HepG2 (cell line): ENCODE measurements around the gene ESF1. TPM values are rescaled to one million over a fixed set of nuclear protein-coding genes. Genes with fewer than 3 reads are reported as not detected.

Source experiments
- ATAC-seq: fragments of 200-7000 bp; cut with Tn5 transposase; 3 replicates; pipeline ENCODE4 v1.9.1; 2020; ENCODE audit warnings: mild to moderate bottlenecking, moderate library complexity
- BruUV-seq: library from RNA; stranded (reverse); fragments of 400-500 nt; replicated peaks from 2 replicates; lab custom pipeline; 2021; lab: Mats Ljungman, UMichigan
- CTCF ChIA-PET: fragments of 300-600 bp; formaldehyde crosslinking; extraction: SDS; loops from one replicate; lab custom pipeline; 2021; ENCODE audit warnings: low total read pairs, inconsistent platforms, low intra/inter-chr PET ratio; lab: Yijun Ruan, JAX
- POLR2A ChIA-PET: fragments of 350-600 bp; sonication (Branson Sonifier 250); formaldehyde crosslinking; loops from one replicate; lab custom pipeline; 2020; ENCODE audit warnings: antibody characterized with exemption, inconsistent platforms; lab: Yijun Ruan, JAX
- DNase-seq: peaks from one replicate; pipeline ENCODE4 v3.0.0-alpha.2; 2015; ENCODE audit warnings: low spot score
- FAIRE-seq: peaks from 3 replicates; lab custom pipeline; 2011; peaks lifted over from hg19 to GRCh38; lab: Jason Lieb, UNC
- H2AFZ ChIP-seq: one replicate; pipeline ENCODE4 v1.6.1; 2011; ENCODE audit warnings: low read length, inconsistent platforms
- H3K27ac ChIP-seq: fragments of 300-600 bp; 3 replicates; pipeline ENCODE4 v1.8.0; 2011; ENCODE audit warnings: mixed run types, mild to moderate bottlenecking, mixed read lengths, low read length, inconsistent platforms; ENCODE audit not compliant: insufficient read depth; ENCODE audit errors: extremely low read length
- H3K27me3 ChIP-seq, 2 experiments: fragments of 200-600 bp in 1 of 2; 2 replicates in 1 of 2; 3 replicates in 1 of 2; pipeline versions ENCODE4 v1.6.0 to v1.8.0; 2011; ENCODE audit warnings: low read length in 2 of 2, mild to moderate bottlenecking in 2 of 2, moderate library complexity in 2 of 2, inconsistent platforms in 1 of 2; ENCODE audit not compliant: insufficient read depth in 2 of 2, control insufficient read depth in 1 of 2
- H3K36me3 ChIP-seq, 2 experiments: fragments of 200-600 bp in 1 of 2; replicated peaks in 1 of 2; 2 replicates in 1 of 2; 3 replicates in 1 of 2; pipeline versions ENCODE4 v1.5.1 to v1.8.0; 2011; ENCODE audit warnings: low read length in 2 of 2, inconsistent platforms in 1 of 2; ENCODE audit not compliant: insufficient read depth in 2 of 2, control insufficient read depth in 1 of 2
- H3K4me1 ChIP-seq: 2 replicates; pipeline ENCODE4 v1.5.1; 2012; ENCODE audit warnings: low read length, inconsistent platforms; ENCODE audit not compliant: insufficient read depth
- H3K4me2 ChIP-seq: 2 replicates; pipeline ENCODE4 v1.6.0; 2011; ENCODE audit warnings: low read depth, low read length, inconsistent platforms
- H3K4me3 ChIP-seq, 3 experiments: fragments of 200-600 bp in 1 of 3; sonication (generic), shearing (Covaris generic) in 1 of 3; replicated peaks in 1 of 3; 2 replicates each; pipeline ENCODE4 v1.5.1; 2011 to 2016; ENCODE audit warnings: low read length in 3 of 3, inconsistent platforms in 2 of 3, low read depth in 2 of 3, mild to moderate bottlenecking in 2 of 3, control low read depth in 1 of 3, mixed read lengths in 1 of 3; ENCODE audit not compliant: insufficient read depth in 1 of 3
- H3K79me2 ChIP-seq: one replicate; pipeline ENCODE4 v1.6.1; 2011; ENCODE audit warnings: low read length, inconsistent platforms; ENCODE audit not compliant: insufficient read depth
- H3K9ac ChIP-seq: 2 replicates; pipeline ENCODE4 v1.6.0; 2011; ENCODE audit warnings: mild to moderate bottlenecking, low read depth, low read length, inconsistent platforms; ENCODE audit not compliant: insufficient read depth
- H3K9me3 ChIP-seq: 2 replicates; pipeline ENCODE4 v1.5.1; 2012; ENCODE audit warnings: mild to moderate bottlenecking, low read length
- H4K20me1 ChIP-seq: 2 replicates; pipeline ENCODE4 v1.6.0; 2011; ENCODE audit warnings: inconsistent platforms, mild to moderate bottlenecking, low read length, moderate library complexity; ENCODE audit not compliant: insufficient read depth
- CENPX ChIP-seq: sonication (generic); formaldehyde crosslinking; IDR thresholded peaks from 2 replicates; pipeline ENCODE4 v1.9.0; 2021; ENCODE audit warnings: mild to moderate bottlenecking, missing genetic modification reagents, moderate library complexity
- GATA4 ChIP-seq: sonication (generic); IDR thresholded peaks from 2 replicates; pipeline ENCODE4 v1.6.1; 2016; ENCODE audit warnings: antibody characterized with exemption, low read depth, borderline replicate concordance
- HDAC2 ChIP-seq: sonication (generic); formaldehyde crosslinking; IDR thresholded peaks from 2 replicates; pipeline ENCODE4 v1.4.0; 2020; ENCODE audit warnings: missing genetic modification reagents
- JDP2 ChIP-seq: sonication (generic); formaldehyde crosslinking; IDR thresholded peaks from 2 replicates; pipeline ENCODE4 v1.8.1; 2022; ENCODE audit warnings: missing genetic modification reagents, borderline replicate concordance
- KDM1A ChIP-seq: IDR thresholded peaks from 2 replicates; pipeline ENCODE4 v1.6.1; 2016; ENCODE audit warnings: missing compliant biosample characterization
- POLR2AphosphoS2 ChIP-seq: IDR thresholded peaks from 2 replicates; pipeline ENCODE4 v1.6.1; 2011; ENCODE audit warnings: low read depth, low read length, improper control_type of control experiment
- RFX3 ChIP-seq: IDR thresholded peaks from 2 replicates; pipeline ENCODE4 v1.6.1; 2016; ENCODE audit warnings: missing biosample characterization, missing genetic modification reagents
- RNF2 ChIP-seq: fragments of 450-650 bp; conservative IDR thresholded peaks from 2 replicates; pipeline ENCODE4 v1.6.1; 2016; ENCODE audit warnings: low read depth
- SIX4 ChIP-seq: sonication (generic); formaldehyde crosslinking; IDR thresholded peaks from 2 replicates; pipeline ENCODE4 v1.4.0; 2020; ENCODE audit warnings: missing genetic modification reagents
- ZFAT ChIP-seq: sonication (generic); formaldehyde crosslinking; conservative IDR thresholded peaks from 2 replicates; pipeline ENCODE4 v1.8.1; 2023; ENCODE audit warnings: missing genetic modification reagents, inconsistent platforms
- ZNF20 ChIP-seq: sonication (generic); formaldehyde crosslinking; IDR thresholded peaks from 2 replicates; pipeline ENCODE4 v1.4.0; 2020; ENCODE audit warnings: mild to moderate bottlenecking, moderate library complexity, missing genetic modification reagents
- ZNF484 ChIP-seq: sonication (generic); formaldehyde crosslinking; IDR thresholded peaks from 2 replicates; pipeline ENCODE4 v1.5.1; 2020; ENCODE audit warnings: mild to moderate bottlenecking, low read depth, missing genetic modification reagents, borderline replicate concordance
- ZNF646 ChIP-seq: sonication (generic); formaldehyde crosslinking; IDR thresholded peaks from 2 replicates; pipeline ENCODE4 v1.9.0; 2021; ENCODE audit warnings: mild to moderate bottlenecking, missing genetic modification reagents
- ZNF713 ChIP-seq: sonication (generic); formaldehyde crosslinking; IDR thresholded peaks from 2 replicates; pipeline ENCODE4 v1.4.0; 2020; ENCODE audit warnings: mild to moderate bottlenecking, missing genetic modification reagents
- ZNF816 ChIP-seq: sonication (generic); formaldehyde crosslinking; IDR thresholded peaks from 2 replicates; pipeline ENCODE4 v1.8.0; 2022; ENCODE audit warnings: missing genetic modification reagents, mild to moderate bottlenecking, borderline replicate concordance
- WGBS: methylation state at CpG from one replicate; pipeline ENCODE4 v1.1.6; 2017; ENCODE audit warnings: low lambda C conversion rate; 5-methylcytosine and 5-hydroxymethylcytosine counted together
- in situ Hi-C: cut with HindIII; loops from 2 replicates; pipeline ENCODE4 v1.10.0; 2017; ENCODE audit warnings: low pct_unique_long_range_greater_than_20kb; ENCODE audit not compliant: extremely low pct_ligation_motif_present
- intact Hi-C: fragments of 100-400 bp; cut with micrococcal nuclease; formaldehyde crosslinking; loops from one replicate; pipeline ENCODE4 v1.10.0; 2022; ENCODE audit not compliant: unreplicated experiment
- polyA plus RNA-seq, 8 experiments: library from polyadenylated mRNA; depleted of rRNA in 3 of 8; stranded (reverse) in 7 of 8; unstranded in 1 of 8; fragments of >200 nt; fragmentation: Illumina TruSeq in 4 of 8; extraction: Trizol in 4 of 8; gene quantifications; 2 replicates each; pipeline versions ENCODE4 v1.2.1 to v1.2.3, GENCODE V29; 2011 to 2016; ENCODE audit warnings: low read depth in 4 of 8, missing spikeins in 1 of 8, mixed read lengths in 1 of 8; ENCODE audit not compliant: insufficient read depth in 1 of 8
- total RNA-seq, 5 experiments: library from RNA; depleted of rRNA; stranded (reverse); fragments of >200 nt; fragmentation: Illumina TruSeq; extraction: Trizol; gene quantifications; 2 replicates each; pipeline ENCODE4 v1.2.3, GENCODE V29; 2016; ENCODE audit warnings: low read depth in 1 of 5

ESF1 gene
- total and polyA plus RNA-seq, 2 of the 13 experiments (the other 11 are each of a cell fraction or from before 2014, with no cell fraction given): 7.3 to 66.9 TPM

GRCh38 chr20:13678944-13679343 lies 105.8 kb downstream of the ESF1 start:
- no peak for TF ChIP-seq CENPX (CRISPR knock-in tag)
- WGBS: 44% methylated on average over 1 of the region's 1 CpG
- intact Hi-C loops (no loop called here), in situ Hi-C loops (no loop called here)
- Histone ChIP-seq H3K27me3 (no peaks in the 10 kb centered on the region), H3K9ac (no peak overlapping the region), H3K27ac (no peak overlapping the region), H3K4me2 (no peak overlapping the region), H3K4me3 (no peak overlapping the region), H3K36me3 (no peaks in the 10 kb centered on the region), H3K9me3 (no peaks in the 10 kb centered on the region), H3K4me1 (peaks cover 22% of the 10 kb centered on the region), H3K79me2 (no peaks in the 10 kb centered on the region), H4K20me1 (no peaks in the 10 kb centered on the region), H2AFZ (no peak overlapping the region)
- FAIRE-seq (no peak), ATAC-seq (no peak), DNase-seq (no peak)
- no TSS peak for BruUV-seq
- ChIA-PET CTCF (no interaction called here), POLR2A (no interaction called here)

- DNase-seq: no peak
- Histone ChIP-seq H3K4me2 (no peak overlapping the region), H3K27ac (no peak overlapping the region), H3K9me3 (no peaks in the 10 kb centered on the region), H2AFZ (no peak overlapping the region), H4K20me1 (no peaks in the 10 kb centered on the region), H3K9ac (no peak overlapping the region), H3K4me1 (peaks cover 12% of the 10 kb centered on the region), H3K79me2 (no peaks in the 10 kb centered on the region), H3K4me3 (no peak overlapping the region), H3K27me3 (0 out of 5 replicates have a peak, but pooled peaks cover 0 to 2% of the 10 kb centered on the region in 2 experiments), H3K36me3 (no peaks in the 10 kb centered on the region)
- BruUV-seq: no TSS peak
- ATAC-seq: no peak
- WGBS: 73% methylated on average over 4 of the region's 4 CpGs
- intact Hi-C loops (no loop called here), in situ Hi-C loops (no loop called here)
- no peak for FAIRE-seq
- POLR2A ChIA-PET: no interaction called here
- CTCF ChIA-PET: no interaction called here
- TF ChIP-seq JDP2 (CRISPR knock-in tag): no peak
- TF ChIP-seq ZFAT: no peak
- no peak for TF ChIP-seq ZNF484 (CRISPR knock-in tag)
- TF ChIP-seq ZNF713 (CRISPR knock-in tag): no peak
- TF ChIP-seq KDM1A: no peak
- TF ChIP-seq RNF2: no peak
- no peak for TF ChIP-seq POLR2AphosphoS2
- no peak for TF ChIP-seq HDAC2 (CRISPR knock-in tag)
- no peak for TF ChIP-seq ZNF816 (CRISPR knock-in tag)
- no peak for TF ChIP-seq RFX3 (CRISPR knock-in tag)
- no peak for TF ChIP-seq SIX4
- TF ChIP-seq ZNF646 (CRISPR knock-in tag): no peak
- no peak for TF ChIP-seq ZNF20 (CRISPR knock-in tag)
- TF ChIP-seq GATA4: no peak
Observed at GRCh38 chr20:13677241-13677640, 107.5 kb downstream of the ESF1 start.
